ENCODE data around the gene P3H3.
"Not testable (repeated sequence)": the region's sequence is repeated elsewhere in the genome, so short reads cannot be mapped to it uniquely, and the experiment has no call there.

P3H3 gene

GRCh38 chr12:6879824-6880223 lies 51.6 kb downstream of the P3H3 start:
- not testable (repeated sequence) for DNase-seq (ENCODE audit: low spot score in 2 of 2); ATAC-seq (ENCODE audit: low read depth); H3K36me3 Mint-ChIP-seq; H3K4me3 Mint-ChIP-seq; H3K4me1 Mint-ChIP-seq; H3K9me3 Mint-ChIP-seq; H3K27me3 Mint-ChIP-seq; H3K27ac Mint-ChIP-seq

- H3K4me3 Mint-ChIP-seq = no peak overlapping the region
- no peak for ATAC-seq (ENCODE audit: low read depth)
- H3K9me3 Mint-ChIP-seq = no peaks in the 10 kb centered on the region
- DNase-seq (ENCODE audit: low spot score in 2 of 2) = no peak
- peaks cover 4% of the 10 kb centered on the region for H3K36me3 Mint-ChIP-seq
- H3K4me1 Mint-ChIP-seq = no peaks in the 10 kb centered on the region
- no peaks in the 10 kb centered on the region for H3K27me3 Mint-ChIP-seq
- no peak overlapping the region for H3K27ac Mint-ChIP-seq
These were observed 55.0 kb downstream of the P3H3 start for GRCh38 chr12:6883252-6883651.

GRCh38 chr12:6883683-6884082 lies 55.5 kb downstream of the P3H3 start:
- no peaks in the 10 kb centered on the region for H3K4me1 Mint-ChIP-seq
- H3K4me3 Mint-ChIP-seq = no peak overlapping the region
- H3K27me3 Mint-ChIP-seq = no peaks in the 10 kb centered on the region
- H3K9me3 Mint-ChIP-seq = no peaks in the 10 kb centered on the region
- peaks cover 4% of the 10 kb centered on the region for H3K36me3 Mint-ChIP-seq
- ATAC-seq (ENCODE audit: low read depth) (no peak), DNase-seq (ENCODE audit: low spot score in 2 of 2) (no peak)
- no peak overlapping the region for H3K27ac Mint-ChIP-seq

- H3K36me3 Mint-ChIP-seq = peaks cover 4% of the 10 kb centered on the region
- H3K9me3 Mint-ChIP-seq = no peaks in the 10 kb centered on the region
- H3K4me1 Mint-ChIP-seq = no peaks in the 10 kb centered on the region
- DNase-seq (ENCODE audit: low spot score in 2 of 2) (no peak), ATAC-seq (ENCODE audit: low read depth) (no peak)
- H3K27me3 Mint-ChIP-seq = no peaks in the 10 kb centered on the region
- H3K4me3 Mint-ChIP-seq = no peak overlapping the region
- H3K27ac Mint-ChIP-seq = no peak overlapping the region
These were observed 56.3 kb downstream of the P3H3 start for GRCh38 chr12:6884539-6884938.

- ATAC-seq (ENCODE audit: low read depth); H3K4me3 Mint-ChIP-seq; DNase-seq (ENCODE audit: low spot score in 2 of 2); H3K9me3 Mint-ChIP-seq; H3K27ac Mint-ChIP-seq; H3K36me3 Mint-ChIP-seq; H3K27me3 Mint-ChIP-seq; H3K4me1 Mint-ChIP-seq: not testable (repeated sequence)
These were observed 58.2 kb downstream of the P3H3 start for GRCh38 chr12:6886206-6886999.

GRCh38 chr12:6887460-6887859 lies 59.3 kb downstream of the P3H3 start:
- ATAC-seq (ENCODE audit: low read depth) (no peak), DNase-seq (ENCODE audit: low spot score in 2 of 2) (no peak)
- peaks cover 4% of the 10 kb centered on the region for H3K36me3 Mint-ChIP-seq
- no peaks in the 10 kb centered on the region for H3K27me3 Mint-ChIP-seq
- H3K27ac Mint-ChIP-seq = no peak overlapping the region
- no peak overlapping the region for H3K4me3 Mint-ChIP-seq
- peaks cover 2% of the 10 kb centered on the region for H3K4me1 Mint-ChIP-seq
- H3K9me3 Mint-ChIP-seq = no peaks in the 10 kb centered on the region

GRCh38 chr12:6888360-6888759 lies 60.2 kb downstream of the P3H3 start:
- H3K4me3 Mint-ChIP-seq = no peak overlapping the region
- H3K9me3 Mint-ChIP-seq = no peaks in the 10 kb centered on the region
- no peak overlapping the region for H3K27ac Mint-ChIP-seq
- H3K4me1 Mint-ChIP-seq = peaks cover 2% of the 10 kb centered on the region
- DNase-seq (ENCODE audit: low spot score in 2 of 2) = no peak
- ATAC-seq (ENCODE audit: low read depth) = no peak
- no peaks in the 10 kb centered on the region for H3K27me3 Mint-ChIP-seq
- peaks cover 4% of the 10 kb centered on the region for H3K36me3 Mint-ChIP-seq

GRCh38 chr12:6888794-6889193 lies 60.6 kb downstream of the P3H3 start:
- H3K9me3 Mint-ChIP-seq; H3K36me3 Mint-ChIP-seq; H3K27me3 Mint-ChIP-seq; ATAC-seq (ENCODE audit: low read depth); H3K4me3 Mint-ChIP-seq; H3K27ac Mint-ChIP-seq; H3K4me1 Mint-ChIP-seq; DNase-seq (ENCODE audit: low spot score in 2 of 2): not testable (repeated sequence)
